HEK293 (cell line): ENCODE results near the gene ASIC4.
A peak's percentile ranks its signal among the peaks of the same experiment; 100 is the strongest.

Experiments used
- CTCF ChIA-PET: fragments of 350-600 bp; formaldehyde crosslinking; extraction: SDS; loops from one replicate; lab custom pipeline; 2021; ENCODE audit warnings: antibody characterized with exemption; lab: Yijun Ruan, JAX
- POLR2A ChIA-PET: fragments of 300-600 bp; formaldehyde crosslinking; extraction: SDS; loops from one replicate; lab custom pipeline; 2020; ENCODE audit warnings: antibody characterized with exemption, inconsistent platforms; lab: Yijun Ruan, JAX
- H3K27ac ChIP-seq: fragments of 200-500 bp; sonication (Bioruptor generic); 2 replicates; pipeline ENCODE4 v1.5.1; 2014; ENCODE audit warnings: low read depth, low read length, control low read depth, inconsistent platforms; ENCODE audit errors: extremely low read depth
- H3K36me3 ChIP-seq, 2 experiments: fragments of 200-500 bp in 1 of 2; sonication (Bioruptor generic) in 1 of 2; 1 replicate in 1 of 2; 2 replicates in 1 of 2; pipeline ENCODE4 v1.5.1; 2014 to 2017; ENCODE audit warnings: inconsistent platforms in 2 of 2, low read length in 2 of 2; ENCODE audit not compliant: control insufficient read depth in 2 of 2, insufficient read depth in 1 of 2
- H3K4me1 ChIP-seq: fragments of 200-500 bp; sonication (Bioruptor generic); 2 replicates; pipeline ENCODE4 v1.5.1; 2014; ENCODE audit warnings: mild to moderate bottlenecking, low read length, inconsistent platforms; ENCODE audit not compliant: control insufficient read depth, insufficient read depth
- H3K4me3 ChIP-seq: 2 replicates; pipeline ENCODE4 v1.5.1; 2011; ENCODE audit warnings: low read depth, mild to moderate bottlenecking, control low read depth, low read length, moderate library complexity
- H3K9me3 ChIP-seq: fragments of 200-500 bp; sonication (Bioruptor generic); 2 replicates; pipeline ENCODE4 v1.5.1; 2014; ENCODE audit warnings: low read depth, low read length, inconsistent platforms; ENCODE audit not compliant: control insufficient read depth, insufficient read depth
- BCL11B ChIP-seq: fragments of 450-650 bp; formaldehyde crosslinking; IDR thresholded peaks from 2 replicates; pipeline ENCODE4 v1.5.1; 2016; ENCODE audit warnings: low read depth, missing biosample characterization, missing genetic modification characterization
- KLF9 ChIP-seq: fragments of 450-650 bp; formaldehyde crosslinking; IDR thresholded peaks from 2 replicates; pipeline ENCODE4 v1.5.1; 2016; ENCODE audit warnings: missing biosample characterization, missing genetic modification characterization, low read depth
- OSR2 ChIP-seq: fragments of 450-650 bp; formaldehyde crosslinking; IDR thresholded peaks from 2 replicates; pipeline ENCODE4 v1.5.1; 2016; ENCODE audit warnings: missing biosample characterization, missing genetic modification characterization
- OVOL3 ChIP-seq: fragments of 450-650 bp; formaldehyde crosslinking; IDR thresholded peaks from 2 replicates; pipeline ENCODE4 v1.5.1; 2016; ENCODE audit warnings: missing biosample characterization, missing genetic modification characterization
- PRDM1 ChIP-seq: fragments of 450-650 bp; formaldehyde crosslinking; IDR thresholded peaks from 2 replicates; pipeline ENCODE4; 2016; ENCODE audit warnings: missing biosample characterization, missing genetic modification characterization
- PRDM4 ChIP-seq: fragments of 450-650 bp; formaldehyde crosslinking; IDR thresholded peaks from 2 replicates; pipeline ENCODE4 v1.5.1; 2017; ENCODE audit warnings: missing biosample characterization, missing genetic modification characterization
- PRDM6 ChIP-seq: fragments of 450-650 bp; formaldehyde crosslinking; IDR thresholded peaks from 2 replicates; pipeline ENCODE4 v1.5.1; 2017; ENCODE audit warnings: missing biosample characterization, missing genetic modification characterization
- SCRT1 ChIP-seq: fragments of 450-650 bp; formaldehyde crosslinking; IDR thresholded peaks from 2 replicates; pipeline ENCODE4 v1.5.1; 2016; ENCODE audit warnings: missing biosample characterization, missing genetic modification characterization, borderline replicate concordance
- ZBTB10 ChIP-seq: fragments of 450-650 bp; formaldehyde crosslinking; IDR thresholded peaks from 2 replicates; pipeline ENCODE4 v1.5.1; 2016; ENCODE audit warnings: missing biosample characterization, missing genetic modification characterization
- ZIC2 ChIP-seq: fragments of 450-650 bp; formaldehyde crosslinking; IDR thresholded peaks from 2 replicates; pipeline ENCODE4 v1.5.1; 2016; ENCODE audit warnings: missing biosample characterization, missing genetic modification characterization
- ZNF133 ChIP-seq: fragments of 450-650 bp; formaldehyde crosslinking; IDR thresholded peaks from 2 replicates; pipeline ENCODE4 v1.5.1; 2016; ENCODE audit warnings: missing biosample characterization, missing genetic modification characterization
- ZNF157 ChIP-seq: fragments of 450-650 bp; formaldehyde crosslinking; IDR thresholded peaks from 2 replicates; pipeline ENCODE4 v1.5.1; 2016; ENCODE audit warnings: missing biosample characterization, missing genetic modification characterization
- ZNF174 ChIP-seq: fragments of 450-650 bp; formaldehyde crosslinking; IDR thresholded peaks from 2 replicates; pipeline ENCODE4 v1.5.0; 2017; ENCODE audit warnings: missing biosample characterization, mild to moderate bottlenecking, missing genetic modification characterization
- ZNF202 ChIP-seq: fragments of 450-650 bp; formaldehyde crosslinking; IDR thresholded peaks from 2 replicates; pipeline ENCODE4 v1.5.1; 2016; ENCODE audit warnings: missing biosample characterization, missing genetic modification characterization, borderline replicate concordance
- ZNF24 ChIP-seq: fragments of 450-650 bp; formaldehyde crosslinking; IDR thresholded peaks from 2 replicates; pipeline ENCODE4 v1.5.1; 2016; ENCODE audit warnings: missing biosample characterization, missing genetic modification characterization
- ZNF366 ChIP-seq: fragments of 450-650 bp; formaldehyde crosslinking; conservative IDR thresholded peaks from 2 replicates; pipeline ENCODE4 v1.5.1; 2016; ENCODE audit warnings: missing biosample characterization, missing genetic modification characterization
- ZNF391 ChIP-seq: fragments of 450-650 bp; formaldehyde crosslinking; IDR thresholded peaks from 2 replicates; pipeline ENCODE4 v1.5.1; 2016; ENCODE audit warnings: low read depth, missing biosample characterization, missing genetic modification characterization, borderline replicate concordance
- ZNF423 ChIP-seq: fragments of 450-650 bp; formaldehyde crosslinking; IDR thresholded peaks from 2 replicates; pipeline ENCODE4 v1.5.1; 2016; ENCODE audit warnings: missing biosample characterization, missing genetic modification characterization
- ZNF473 ChIP-seq: fragments of 450-650 bp; formaldehyde crosslinking; IDR thresholded peaks from 2 replicates; pipeline ENCODE4 v1.5.1; 2017; ENCODE audit warnings: missing biosample characterization, missing genetic modification characterization
- ZNF521 ChIP-seq: fragments of 450-650 bp; formaldehyde crosslinking; IDR thresholded peaks from 2 replicates; pipeline ENCODE4 v1.5.1; 2017; ENCODE audit warnings: missing biosample characterization, mild to moderate bottlenecking, missing genetic modification characterization
- ZNF621 ChIP-seq: fragments of 450-650 bp; formaldehyde crosslinking; IDR thresholded peaks from 2 replicates; pipeline ENCODE4 v1.5.1; 2017; ENCODE audit warnings: missing biosample characterization, missing genetic modification characterization
- ZNF626 ChIP-seq: fragments of 450-650 bp; sonication (Bioruptor Pico); formaldehyde crosslinking; IDR thresholded peaks from 2 replicates; pipeline ENCODE4 v1.5.1; 2018; ENCODE audit warnings: missing biosample characterization, missing genetic modification characterization, inconsistent platforms
- ZNF629 ChIP-seq: fragments of 450-650 bp; formaldehyde crosslinking; IDR thresholded peaks from 2 replicates; pipeline ENCODE4 v1.5.1; 2017; ENCODE audit warnings: missing biosample characterization, missing genetic modification characterization
- ZNF664 ChIP-seq: fragments of 450-650 bp; formaldehyde crosslinking; IDR thresholded peaks from 2 replicates; pipeline ENCODE4 v1.5.1; 2016; ENCODE audit warnings: missing biosample characterization, missing genetic modification characterization
- ZNF76 ChIP-seq: fragments of 450-650 bp; formaldehyde crosslinking; IDR thresholded peaks from 2 replicates; pipeline ENCODE4; 2016; ENCODE audit warnings: low read depth, missing biosample characterization, missing genetic modification characterization, borderline replicate concordance
- ZNF776 ChIP-seq: fragments of 450-650 bp; formaldehyde crosslinking; IDR thresholded peaks from 2 replicates; pipeline ENCODE4 v1.5.0; 2017; ENCODE audit warnings: missing biosample characterization, missing genetic modification characterization, borderline replicate concordance

Gene ASIC4

DNA sequence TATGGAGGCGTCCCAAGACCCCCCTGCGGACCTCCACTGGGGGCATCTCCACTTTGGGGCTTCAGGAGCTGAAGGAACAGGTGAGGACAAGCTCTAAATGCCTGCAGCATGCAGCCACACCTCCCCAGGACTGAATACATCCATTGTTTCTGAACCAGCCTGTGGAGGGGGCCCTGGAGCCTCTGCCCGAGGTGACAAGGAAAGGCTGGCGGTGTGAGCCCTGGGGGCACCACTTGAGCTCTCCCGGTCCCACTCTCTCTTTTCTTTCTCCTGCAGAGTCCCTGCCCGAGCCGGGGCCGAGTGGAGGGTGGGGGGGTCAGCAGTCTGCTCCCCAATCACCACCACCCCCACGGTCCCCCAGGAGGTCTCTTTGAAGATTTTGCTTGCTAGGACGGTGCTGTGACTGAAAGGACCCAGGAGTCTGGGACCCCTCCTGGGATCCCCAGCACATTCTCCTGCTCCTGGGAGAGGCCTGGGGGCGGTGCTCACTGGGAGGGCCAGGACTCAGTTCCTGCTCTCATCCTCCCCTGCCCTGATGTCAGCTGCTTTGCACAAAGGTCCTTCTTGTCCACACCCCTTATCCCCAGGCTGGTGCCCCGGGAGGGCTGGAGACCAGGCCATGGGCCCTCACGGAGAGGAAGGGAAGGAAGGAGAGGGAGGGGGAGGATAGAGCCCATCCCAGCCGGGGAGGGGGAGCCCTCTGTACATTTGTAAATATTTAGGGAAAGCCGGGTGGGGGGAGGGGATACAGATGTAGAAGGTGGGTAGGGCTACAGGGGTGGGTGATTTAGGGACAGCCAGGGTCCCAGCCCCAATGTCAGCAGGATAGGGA is 23.6 kb downstream of the ASIC4 start (continued):
- TF ChIP-seq PRDM6 (no peak), PRDM4 (tag by site-specific recombination) (no peak), PRDM1 (no peak), ZNF76 (tag by site-specific recombination) (no peak), ZNF423 (tag by site-specific recombination) (no peak), ZNF664 (tag by site-specific recombination) (no peak), OVOL3 (tag by site-specific recombination) (no peak)

DNA sequence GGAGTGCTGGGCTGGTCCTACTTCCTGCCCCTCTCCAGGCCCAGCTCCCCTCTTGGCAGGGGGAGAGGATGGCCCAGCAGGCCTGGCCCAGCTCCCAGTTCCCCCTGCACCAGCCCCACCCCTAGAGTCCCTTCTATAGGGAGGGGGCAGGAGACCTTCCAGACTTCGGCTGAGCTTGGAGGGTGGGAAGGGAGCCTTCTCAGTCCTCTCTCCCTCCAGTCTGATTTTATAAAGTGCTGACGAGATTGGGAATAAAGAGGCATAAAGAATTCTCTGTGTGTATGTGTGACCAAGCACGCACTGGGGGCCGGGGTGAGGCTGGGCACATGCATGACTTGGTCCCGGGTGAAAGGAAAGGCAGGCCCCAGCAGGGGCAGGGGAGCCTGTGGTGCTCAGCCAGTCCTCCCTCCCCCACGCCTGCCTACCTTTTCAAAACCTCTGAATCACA is 24.2 kb downstream of the ASIC4 start:
- no peak for TF ChIP-seq ZNF473 (tag by site-specific recombination)
- peak; percentile 52 for TF ChIP-seq ZIC2 (tag by site-specific recombination)
- no peak for TF ChIP-seq ZNF366 (tag by site-specific recombination)
- TF ChIP-seq KLF9 (tag by site-specific recombination): no peak
- no peaks in the 10 kb centered on the region for H3K9me3 ChIP-seq
- no peak overlapping the region for H3K27ac ChIP-seq
- no peak overlapping the region for H3K4me3 ChIP-seq
- ChIA-PET POLR2A (no interaction called here), CTCF (interaction anchor here (1.0 to 4.2 kb wide), 6 partner anchors 8 to 136 kb away, joined by 3 to 68 read pairs (median 4); no protein-coding TSS in a partner anchor)
- H3K36me3 ChIP-seq: peaks cover 0 to 32% of the 10 kb centered on the region in 2 experiments; a peak in 1 of 3 replicates
- no peaks in the 10 kb centered on the region for H3K4me1 ChIP-seq

GRCh38 chr2:219538956-219539788 is 24.9 kb downstream of the ASIC4 start:
- POLR2A ChIA-PET: no interaction called here
- H3K4me1 ChIP-seq: no peaks in the 10 kb centered on the region
- no peak overlapping the region for H3K4me3 ChIP-seq
- H3K27ac ChIP-seq: no peak overlapping the region
- H3K9me3 ChIP-seq: no peaks in the 10 kb centered on the region
- CTCF ChIA-PET: interaction anchor here (0.7 to 7.2 kb wide), 9 partner anchors 9 to 149 kb away, joined by 3 to 112 read pairs (median 4); no protein-coding TSS in a partner anchor
- peaks cover 0 to 32% of the 10 kb centered on the region in 2 experiments; a peak in 1 of 3 replicates for H3K36me3 ChIP-seq
- TF ChIP-seq ZNF391 (no peak), ZNF776 (tag by site-specific recombination) (no peak), ZBTB10 (tag by site-specific recombination) (no peak), ZNF521 (tag by site-specific recombination) (no peak), ZNF202 (no peak), ZNF174 (tag by site-specific recombination) (no peak), OSR2 (tag by site-specific recombination) (no peak), ZNF629 (tag by site-specific recombination) (no peak), ZNF24 (tag by site-specific recombination) (no peak), BCL11B (tag by site-specific recombination) (no peak), ZNF621 (tag by site-specific recombination) (no peak), ZNF133 (no peak), SCRT1 (tag by site-specific recombination) (no peak), ZNF626 (no peak), ZNF157 (tag by site-specific recombination) (no peak)
